Natural killer cell (primary cell): ENCODE results near the gene TMC4. TPM values are rescaled to one million over a fixed set of nuclear protein-coding genes. Genes with fewer than 3 reads are reported as not detected.

Experiments
- ATAC-seq, 3 donors: fragments of 150-1000 bp in 2 of 3; fragments of 200-7000 bp in 1 of 3; cut with Tn5 transposase; 1 replicate in 1 of 3; 2 replicates in 2 of 3; pipeline ENCODE4 v1.10.0; 2021; ENCODE audit warnings: mild to moderate bottlenecking in 2 of 3, moderate library complexity in 2 of 3
- DNase-seq, 2 donors: peaks; one replicate each; pipeline versions ENCODE4 v3.0.0 to v3.0.0-alpha.2; 2013 to 2021; ENCODE audit warnings: mixed read lengths in 1 of 2
- H3K27ac ChIP-seq: one replicate; pipeline ENCODE4 v1.5.1; 2013; ENCODE audit warnings: mild to moderate bottlenecking, low read length
- H3K27me3 ChIP-seq: one replicate; pipeline ENCODE4 v1.6.1; 2013; ENCODE audit warnings: low read length; ENCODE audit not compliant: control insufficient read depth, insufficient read depth
- H3K36me3 ChIP-seq: one replicate; pipeline ENCODE4 v1.6.1; 2013; ENCODE audit warnings: low read length; ENCODE audit not compliant: control insufficient read depth, insufficient read depth
- H3K4me1 ChIP-seq: one replicate; pipeline ENCODE4 v1.6.1; 2013; ENCODE audit warnings: low read length; ENCODE audit not compliant: control insufficient read depth, insufficient read depth
- H3K4me3 ChIP-seq: one replicate; pipeline ENCODE4 v1.5.1; 2013; ENCODE audit warnings: low read length
- H3K9me3 ChIP-seq: one replicate; pipeline ENCODE4 v1.6.1; 2013; ENCODE audit warnings: low read length; ENCODE audit not compliant: control insufficient read depth, insufficient read depth
- H3K27ac Mint-ChIP-seq, 2 donors: one replicate each; pipeline ENCODE4 v1.8.0; 2022; ENCODE audit warnings: mild to moderate bottlenecking in 2 of 2, mixed read lengths in 2 of 2, moderate library complexity in 1 of 2
- H3K27me3 Mint-ChIP-seq, 2 donors: one replicate each; pipeline ENCODE4 v1.8.0; 2022; ENCODE audit warnings: low read depth in 2 of 2, mixed read lengths in 2 of 2
- H3K36me3 Mint-ChIP-seq: one replicate; pipeline ENCODE4 v1.8.0; 2022; ENCODE audit warnings: mixed read lengths
- H3K4me1 Mint-ChIP-seq, 2 donors: one replicate each; pipeline ENCODE4 v1.8.0; 2022; ENCODE audit warnings: mixed read lengths in 2 of 2
- H3K4me3 Mint-ChIP-seq: one replicate; pipeline ENCODE4 v1.8.0; 2022; ENCODE audit warnings: mild to moderate bottlenecking, moderate library complexity, mixed read lengths
- H3K9me3 Mint-ChIP-seq, 2 donors: one replicate each; pipeline ENCODE4 v1.8.0; 2022; ENCODE audit warnings: mixed read lengths in 2 of 2
- WGBS: methylation state at CpG from one replicate; pipeline ENCODE4 v1.1.7; 2013; ENCODE audit warnings: missing lambda C conversion rate; ENCODE audit not compliant: insufficient coverage; 5-methylcytosine and 5-hydroxymethylcytosine counted together
- intact Hi-C: fragments of 100-400 bp; cut with micrococcal nuclease; formaldehyde crosslinking; loops from one replicate; pipeline ENCODE4 v1.14.2; 2022
- total RNA-seq, 4 donors: library from RNA; stranded (reverse); fragments of 120-200 nt in 1 of 4; gene quantifications; one replicate each; pipeline versions ENCODE4 v1.2.3 to v1.2.4, GENCODE V29; 2013 to 2022
- TF ChIP-seq, protein P1 (sequence below): fragments of 200-600 bp; IDR thresholded peaks from one replicate; pipeline ENCODE4 v1.8.0; 2022; ENCODE audit warnings: antibody characterized with exemption

Gene TMC4
- total RNA-seq, 3 donors from 2014 or later (not counting 1 experiment from before 2014, with no cell fraction given) = 7.2 to 8.2 (median 7.5) TPM

GRCh38 chr19:54128796-54129616, 44.0 kb downstream of the TMC4 start:
- Mint-ChIP-seq H3K27me3 (no peaks in the 10 kb centered on the region), H3K9me3 (no peaks in the 10 kb centered on the region), H3K4me1 (no peaks in the 10 kb centered on the region), H3K27ac (no peak overlapping the region), H3K4me3 (no peak overlapping the region), H3K36me3 (no peaks in the 10 kb centered on the region)
- 96% methylated on average over 41 of the region's 41 CpGs for WGBS
- H3K27ac ChIP-seq = no peak overlapping the region
- no peak for DNase-seq
- H3K4me3 ChIP-seq = no peak overlapping the region
- TF ChIP-seq, protein P1, sequence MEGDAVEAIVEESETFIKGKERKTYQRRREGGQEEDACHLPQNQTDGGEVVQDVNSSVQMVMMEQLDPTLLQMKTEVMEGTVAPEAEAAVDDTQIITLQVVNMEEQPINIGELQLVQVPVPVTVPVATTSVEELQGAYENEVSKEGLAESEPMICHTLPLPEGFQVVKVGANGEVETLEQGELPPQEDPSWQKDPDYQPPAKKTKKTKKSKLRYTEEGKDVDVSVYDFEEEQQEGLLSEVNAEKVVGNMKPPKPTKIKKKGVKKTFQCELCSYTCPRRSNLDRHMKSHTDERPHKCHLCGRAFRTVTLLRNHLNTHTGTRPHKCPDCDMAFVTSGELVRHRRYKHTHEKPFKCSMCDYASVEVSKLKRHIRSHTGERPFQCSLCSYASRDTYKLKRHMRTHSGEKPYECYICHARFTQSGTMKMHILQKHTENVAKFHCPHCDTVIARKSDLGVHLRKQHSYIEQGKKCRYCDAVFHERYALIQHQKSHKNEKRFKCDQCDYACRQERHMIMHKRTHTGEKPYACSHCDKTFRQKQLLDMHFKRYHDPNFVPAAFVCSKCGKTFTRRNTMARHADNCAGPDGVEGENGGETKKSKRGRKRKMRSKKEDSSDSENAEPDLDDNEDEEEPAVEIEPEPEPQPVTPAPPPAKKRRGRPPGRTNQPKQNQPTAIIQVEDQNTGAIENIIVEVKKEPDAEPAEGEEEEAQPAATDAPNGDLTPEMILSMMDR = no peak
- H3K27me3 ChIP-seq = no peaks in the 10 kb centered on the region
- no peak for ATAC-seq
- peaks cover 4% of the 10 kb centered on the region for H3K4me1 ChIP-seq
- intact Hi-C loops = no loop called here
- peaks cover 3% of the 10 kb centered on the region for H3K9me3 ChIP-seq
- H3K36me3 ChIP-seq = peaks cover 58% of the 10 kb centered on the region

DNA sequence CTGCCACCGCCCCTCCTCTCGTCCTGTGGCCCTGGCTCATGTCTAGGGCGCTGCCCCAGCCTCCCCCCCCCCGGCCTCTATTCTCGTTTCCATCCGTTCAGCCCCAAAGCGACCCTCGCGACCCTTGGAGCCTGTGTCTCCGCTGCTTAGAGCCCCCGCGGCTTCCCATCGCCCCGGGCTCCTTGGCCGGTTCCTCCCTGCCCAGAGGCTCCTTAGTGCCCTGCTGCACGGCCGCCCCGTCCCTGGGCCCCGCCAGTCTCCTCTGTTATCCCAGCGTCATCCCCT, 44.6 kb downstream of the TMC4 start:
- TF ChIP-seq, protein P1 = no peak
- peaks cover 64% of the 10 kb centered on the region for H3K36me3 ChIP-seq
- DNase-seq = no peak
- no peak overlapping the region for H3K27ac Mint-ChIP-seq
- no peaks in the 10 kb centered on the region for H3K27me3 Mint-ChIP-seq
- H3K4me3 Mint-ChIP-seq = no peak overlapping the region
- H3K27me3 ChIP-seq = no peaks in the 10 kb centered on the region
- H3K4me1 ChIP-seq = no peaks in the 10 kb centered on the region
- H3K27ac ChIP-seq = no peak overlapping the region
- H3K4me3 ChIP-seq = no peak overlapping the region
- no peak for ATAC-seq
- no peaks in the 10 kb centered on the region for H3K9me3 Mint-ChIP-seq
- H3K9me3 ChIP-seq = no peaks in the 10 kb centered on the region
- intact Hi-C loops = no loop called here
- no peaks in the 10 kb centered on the region for H3K4me1 Mint-ChIP-seq
- H3K36me3 Mint-ChIP-seq = no peaks in the 10 kb centered on the region
- WGBS = 91% methylated on average over 20 of the region's 20 CpGs

DNA sequence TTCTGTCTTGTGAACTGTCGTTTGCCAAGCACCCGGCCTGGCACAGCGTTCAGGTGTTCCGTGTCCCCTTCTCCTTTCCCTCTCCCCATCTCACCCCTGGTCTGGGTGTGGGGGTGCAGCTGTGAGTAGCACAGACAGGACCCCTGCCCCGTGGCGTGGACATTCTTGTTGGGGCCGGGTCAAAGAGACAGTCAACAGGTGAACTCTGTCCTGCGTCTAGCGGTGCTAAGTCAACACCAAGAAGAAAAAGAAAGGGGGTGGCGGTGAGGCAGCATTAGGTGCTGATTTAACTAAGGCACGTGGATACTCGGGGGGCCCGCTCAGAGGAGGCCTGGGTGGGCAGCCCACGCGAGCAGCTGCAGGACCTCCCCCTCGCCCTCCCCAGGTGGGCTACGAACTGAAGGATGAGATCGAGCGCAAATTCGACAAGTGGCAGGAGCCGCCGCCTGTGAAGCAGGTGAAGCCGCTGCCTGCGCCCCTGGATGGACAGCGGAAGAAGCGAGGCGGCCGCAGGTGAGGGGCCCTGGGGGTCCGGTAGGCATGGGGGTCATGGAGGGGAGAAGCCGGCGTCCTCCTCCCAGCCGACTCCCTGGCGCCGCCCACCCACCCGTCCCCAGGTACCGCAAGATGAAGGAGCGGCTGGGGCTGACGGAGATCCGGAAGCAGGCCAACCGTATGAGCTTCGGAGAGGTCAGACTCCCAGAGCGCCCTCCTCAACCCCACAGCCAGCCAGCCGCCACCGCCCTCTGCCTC, 45.1 kb downstream of the TMC4 start:
- no peaks in the 10 kb centered on the region for H3K36me3 Mint-ChIP-seq
- H3K9me3 Mint-ChIP-seq = no peaks in the 10 kb centered on the region
- no peaks in the 10 kb centered on the region for H3K27me3 Mint-ChIP-seq
- intact Hi-C loops = no loop called here
- TF ChIP-seq, protein P1 = no peak
- H3K4me3 Mint-ChIP-seq = no peak overlapping the region
- no peak overlapping the region for H3K4me3 ChIP-seq
- no peak overlapping the region for H3K27ac Mint-ChIP-seq
- peaks cover 66% of the 10 kb centered on the region for H3K36me3 ChIP-seq
- ATAC-seq = no peak
- H3K27ac ChIP-seq = no peak overlapping the region
- no peak for DNase-seq
- H3K4me1 ChIP-seq = no peaks in the 10 kb centered on the region
- H3K27me3 ChIP-seq = no peaks in the 10 kb centered on the region
- 97% methylated on average over 43 of the region's 44 CpGs for WGBS
- no peaks in the 10 kb centered on the region for H3K9me3 ChIP-seq
- no peaks in the 10 kb centered on the region for H3K4me1 Mint-ChIP-seq
